ENCODE measurements around the gene ADH1A. TPM values are rescaled to one million over a fixed set of nuclear protein-coding genes. Genes with fewer than 3 reads are reported as not detected.
"Not testable (repeated sequence)": the region's sequence is repeated elsewhere in the genome, so short reads cannot be mapped to it uniquely, and the experiment has no call there.

ADH1A gene
- total RNA-seq, 4 donors from 2014 or later: 0.59 to 2.6 (median 1.8) TPM; not detected in 1

DNA sequence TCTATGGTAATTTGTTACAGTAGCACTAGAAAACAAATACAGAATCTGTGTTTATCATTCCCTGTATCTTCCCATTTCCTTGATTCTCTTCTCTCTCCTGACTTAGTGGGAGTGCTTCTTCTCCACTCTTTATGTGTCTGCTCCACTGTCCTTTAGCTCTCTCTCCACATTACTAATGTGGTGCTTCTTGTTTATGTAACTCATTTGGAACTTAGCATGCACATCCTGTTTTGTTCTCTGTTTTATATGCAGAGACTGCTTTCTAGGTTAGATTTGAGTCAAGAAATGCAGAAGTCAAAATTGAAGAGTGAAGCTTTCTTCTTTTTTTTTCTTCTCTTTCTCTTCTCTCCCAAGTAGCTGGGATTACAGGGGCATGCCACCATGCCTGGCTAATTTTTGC lies 25.9 kb downstream of the ADH1A start:
- no peaks in the 10 kb centered on the region for H3K4me1 ChIP-seq
- H3K36me3 ChIP-seq: peaks cover 0 to 3% (median 0%) of the 10 kb centered on the region in 3 donors
- H3K27ac ChIP-seq: no peak overlapping the region
- H3K9me3 ChIP-seq: peaks cover 0 to 14% (median 0%) of the 10 kb centered on the region in 4 donors
- DNase-seq (ENCODE audit: low spot score in 2 of 2): no peak
- H3K4me3 ChIP-seq: no peak overlapping the region
- TF ChIP-seq EP300 (IDR thresholded peaks at IDR 0.05) (no peak), POLR2A (IDR thresholded peaks at IDR 0.05) (no peak)
- TF ChIP-seq, protein P1, sequence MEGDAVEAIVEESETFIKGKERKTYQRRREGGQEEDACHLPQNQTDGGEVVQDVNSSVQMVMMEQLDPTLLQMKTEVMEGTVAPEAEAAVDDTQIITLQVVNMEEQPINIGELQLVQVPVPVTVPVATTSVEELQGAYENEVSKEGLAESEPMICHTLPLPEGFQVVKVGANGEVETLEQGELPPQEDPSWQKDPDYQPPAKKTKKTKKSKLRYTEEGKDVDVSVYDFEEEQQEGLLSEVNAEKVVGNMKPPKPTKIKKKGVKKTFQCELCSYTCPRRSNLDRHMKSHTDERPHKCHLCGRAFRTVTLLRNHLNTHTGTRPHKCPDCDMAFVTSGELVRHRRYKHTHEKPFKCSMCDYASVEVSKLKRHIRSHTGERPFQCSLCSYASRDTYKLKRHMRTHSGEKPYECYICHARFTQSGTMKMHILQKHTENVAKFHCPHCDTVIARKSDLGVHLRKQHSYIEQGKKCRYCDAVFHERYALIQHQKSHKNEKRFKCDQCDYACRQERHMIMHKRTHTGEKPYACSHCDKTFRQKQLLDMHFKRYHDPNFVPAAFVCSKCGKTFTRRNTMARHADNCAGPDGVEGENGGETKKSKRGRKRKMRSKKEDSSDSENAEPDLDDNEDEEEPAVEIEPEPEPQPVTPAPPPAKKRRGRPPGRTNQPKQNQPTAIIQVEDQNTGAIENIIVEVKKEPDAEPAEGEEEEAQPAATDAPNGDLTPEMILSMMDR (IDR thresholded peaks at IDR 0.05): no peak
- H3K27me3 ChIP-seq: no peaks in the 10 kb centered on the region

DNA sequence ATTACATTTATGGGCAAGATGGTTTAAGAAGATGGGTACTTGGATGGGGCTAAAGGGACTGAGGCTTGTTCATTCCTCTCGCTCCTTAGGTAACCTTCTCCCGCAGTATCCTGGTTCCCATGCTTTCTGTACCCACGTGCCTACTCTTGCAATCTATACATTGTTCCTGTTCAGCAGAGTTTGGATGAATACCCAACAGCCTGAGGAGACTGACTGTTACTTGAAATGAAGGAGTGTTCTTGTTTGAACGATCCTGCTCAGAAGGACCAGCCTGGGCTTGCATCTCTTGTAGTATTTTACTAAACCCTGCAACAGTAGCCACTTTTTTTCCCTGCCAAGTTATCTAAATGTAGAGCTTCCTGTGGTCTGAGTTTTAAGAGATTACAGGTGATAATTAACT lies 38.0 kb downstream of the ADH1A start:
- H3K4me1 ChIP-seq: no peaks in the 10 kb centered on the region
- H3K27ac ChIP-seq: no peak overlapping the region
- DNase-seq (ENCODE audit: low spot score in 2 of 2): no peak
- no peaks in the 10 kb centered on the region for H3K36me3 ChIP-seq
- no peak overlapping the region for H3K4me3 ChIP-seq
- TF ChIP-seq EP300 (IDR thresholded peaks at IDR 0.05) (no peak), POLR2A (IDR thresholded peaks at IDR 0.05) (no peak)
- TF ChIP-seq, protein P1 (IDR thresholded peaks at IDR 0.05): no peak
- no peaks in the 10 kb centered on the region for H3K9me3 ChIP-seq
- no peaks in the 10 kb centered on the region for H3K27me3 ChIP-seq
- 87% methylated on average over 4 of the region's 4 CpGs for WGBS, 2 donors

DNA sequence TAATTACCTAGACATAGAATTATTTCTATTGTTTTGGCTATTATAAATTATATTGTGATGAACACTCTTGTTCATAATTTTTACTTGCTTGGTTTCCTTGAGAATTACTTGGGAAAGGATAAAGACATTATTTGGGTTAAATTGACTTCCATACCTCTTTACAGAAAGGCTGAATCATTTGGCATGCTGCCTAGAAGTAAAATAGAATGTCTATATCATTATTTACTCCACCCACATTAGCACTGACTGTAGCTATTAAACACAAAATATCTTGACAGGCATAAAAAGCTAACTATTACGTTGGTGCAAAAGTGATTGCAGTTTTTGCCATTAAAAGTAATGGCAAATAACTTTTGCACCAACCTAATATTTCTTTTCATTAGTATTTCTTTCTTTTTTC lies 42.1 kb downstream of the ADH1A start:
- Histone ChIP-seq H3K4me3 (no peak overlapping the region), H3K27me3 (no peaks in the 10 kb centered on the region), H3K4me1 (no peaks in the 10 kb centered on the region), H3K9me3 (peaks cover 0 to 28% (median 5%) of the 10 kb centered on the region in 4 donors), H3K36me3 (no peaks in the 10 kb centered on the region), H3K27ac (no peak overlapping the region)
- 79 to 90% methylated on average over 1 of the region's 1 CpG for WGBS, 2 donors
- no peak for DNase-seq (ENCODE audit: low spot score in 2 of 2)
- TF ChIP-seq EP300 (IDR thresholded peaks at IDR 0.05): no peak
- TF ChIP-seq POLR2A (IDR thresholded peaks at IDR 0.05): no peak

DNA sequence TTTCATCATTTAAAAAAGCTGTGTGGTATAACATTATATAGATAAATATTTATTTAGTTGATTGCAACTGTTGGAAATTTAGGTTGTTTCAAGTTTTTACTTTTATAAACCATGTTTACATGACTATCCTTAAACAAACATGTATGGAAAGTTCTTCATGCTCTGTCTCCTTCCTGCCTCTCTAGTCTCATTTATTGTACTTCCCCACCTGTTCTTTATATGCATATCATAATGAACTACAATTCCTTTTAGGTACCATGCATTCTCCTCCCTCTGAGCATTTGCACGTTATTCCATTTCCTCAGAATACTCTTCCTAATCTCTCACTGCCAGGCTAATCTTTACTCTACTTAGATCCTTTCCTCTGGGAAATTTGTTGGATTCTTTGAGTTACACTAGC lies 54.8 kb downstream of the ADH1A start:
- H3K27me3 ChIP-seq: no peaks in the 10 kb centered on the region
- H3K27ac ChIP-seq: no peak overlapping the region
- TF ChIP-seq, protein P1 (IDR thresholded peaks at IDR 0.05): no peak
- TF ChIP-seq EP300 (IDR thresholded peaks at IDR 0.05) (no peak), POLR2A (IDR thresholded peaks at IDR 0.05) (no peak)
- H3K4me3 ChIP-seq: no peak overlapping the region
- H3K36me3 ChIP-seq: no peaks in the 10 kb centered on the region
- peaks cover 0 to 28% (median 0%) of the 10 kb centered on the region in 4 donors for H3K9me3 ChIP-seq
- 67 to 83% methylated on average over 1 of the region's 1 CpG for WGBS, 2 donors
- DNase-seq (ENCODE audit: low spot score in 2 of 2): no peak
- peaks cover 0 to 5% (median 0%) of the 10 kb centered on the region in 4 donors for H3K4me1 ChIP-seq

DNA sequence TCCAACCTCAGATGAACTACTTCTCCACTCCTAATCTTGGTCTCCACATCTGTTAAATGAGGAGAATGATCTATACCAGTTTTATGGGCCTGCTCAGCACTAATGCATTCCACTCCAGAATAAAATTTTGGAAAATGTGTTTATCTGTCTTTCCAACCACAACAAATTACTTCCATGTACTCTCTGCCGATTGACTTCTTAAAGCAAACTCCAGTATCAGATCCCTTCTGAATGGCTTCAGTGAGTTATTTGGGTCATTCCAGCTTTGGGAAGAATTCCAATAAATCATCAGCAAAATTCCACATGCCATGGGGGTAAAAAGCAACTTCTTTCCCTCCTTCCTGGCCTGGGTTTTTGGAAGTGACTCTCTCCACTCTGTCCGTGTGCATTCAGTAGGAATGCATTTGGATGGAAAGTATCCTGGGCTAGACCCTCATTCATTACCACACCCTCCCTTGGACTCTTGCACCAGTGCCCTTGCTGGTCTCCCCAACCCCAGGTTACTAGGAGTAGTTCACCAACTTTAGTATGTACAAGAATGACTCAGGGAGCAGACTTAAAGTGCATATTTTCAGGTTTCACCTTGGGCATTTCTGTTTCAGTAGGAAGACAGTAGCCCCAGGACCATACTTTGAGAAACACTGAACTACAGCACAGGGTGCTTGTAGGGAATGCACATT lies 56.3 kb downstream of the ADH1A start:
- no peak overlapping the region for H3K4me3 ChIP-seq
- H3K36me3 ChIP-seq: no peaks in the 10 kb centered on the region
- H3K4me1 ChIP-seq: peaks cover 0 to 5% (median 0%) of the 10 kb centered on the region in 4 donors
- H3K27ac ChIP-seq: no peak overlapping the region
- WGBS, 2 donors: 37 to 38% methylated on average over 2 of the region's 2 CpGs
- TF ChIP-seq POLR2A (IDR thresholded peaks at IDR 0.05) (no peak), EP300 (IDR thresholded peaks at IDR 0.05) (no peak)
- TF ChIP-seq, protein P1 (IDR thresholded peaks at IDR 0.05): no peak
- H3K9me3 ChIP-seq: peaks cover 0 to 31% (median 0%) of the 10 kb centered on the region in 4 donors
- H3K27me3 ChIP-seq: no peaks in the 10 kb centered on the region
- no peak for DNase-seq (ENCODE audit: low spot score in 2 of 2)

DNA sequence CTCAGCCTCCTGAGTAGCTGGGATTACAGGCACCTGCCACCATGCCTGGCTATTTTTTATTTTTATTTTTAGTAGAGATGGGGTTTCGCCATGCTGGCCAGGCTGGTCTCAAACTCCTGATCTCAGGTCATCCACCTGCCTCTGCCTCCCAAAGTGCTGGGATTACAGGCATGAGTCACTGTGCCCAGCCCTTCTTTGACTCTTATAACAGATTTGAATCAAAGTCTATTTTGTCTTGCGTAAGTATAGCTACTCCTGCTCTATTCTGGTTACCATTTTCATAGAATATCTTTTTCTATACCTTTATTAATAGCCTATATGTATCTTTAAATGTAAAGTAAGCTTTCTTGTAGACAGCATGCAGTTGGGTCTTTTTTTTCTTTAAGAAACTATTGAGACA lies 57.4 kb downstream of the ADH1A start:
- not testable (repeated sequence) for H3K27ac ChIP-seq; H3K4me1 ChIP-seq; DNase-seq (ENCODE audit: low spot score in 2 of 2); H3K27me3 ChIP-seq; H3K36me3 ChIP-seq; H3K4me3 ChIP-seq
- 93 to 97% methylated on average over 2 of the region's 2 CpGs for WGBS, 2 donors
- peaks cover 0 to 24% (median 0%) of the 10 kb centered on the region in 4 donors for H3K9me3 ChIP-seq

DNA sequence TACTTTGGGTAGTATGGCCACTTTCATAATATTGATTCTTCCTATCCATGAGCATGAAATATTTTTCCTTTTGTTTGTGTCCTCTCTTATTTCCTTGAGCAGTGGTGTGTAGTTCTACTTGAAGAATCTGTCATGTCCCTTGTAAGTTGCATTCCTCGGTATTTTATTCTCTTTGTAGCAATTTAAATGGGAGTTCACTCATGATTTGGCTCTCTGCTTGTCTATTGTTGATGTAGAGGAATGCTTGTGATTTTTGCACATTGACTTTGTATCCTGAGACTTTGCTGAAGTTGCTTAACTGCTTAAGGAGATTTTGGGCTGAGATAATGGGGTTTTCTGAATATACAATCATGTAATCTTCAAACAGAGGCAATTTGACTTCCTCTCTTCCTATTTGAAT lies 62.1 kb downstream of the ADH1A start:
- H3K4me3 ChIP-seq; H3K4me1 ChIP-seq; DNase-seq (ENCODE audit: low spot score in 2 of 2); H3K36me3 ChIP-seq; H3K27ac ChIP-seq; H3K27me3 ChIP-seq: not testable (repeated sequence)
- peaks cover 0 to 24% (median 0%) of the 10 kb centered on the region in 4 donors for H3K9me3 ChIP-seq
- WGBS, 2 donors: 71 to 77% methylated on average over 1 of the region's 1 CpG

DNA sequence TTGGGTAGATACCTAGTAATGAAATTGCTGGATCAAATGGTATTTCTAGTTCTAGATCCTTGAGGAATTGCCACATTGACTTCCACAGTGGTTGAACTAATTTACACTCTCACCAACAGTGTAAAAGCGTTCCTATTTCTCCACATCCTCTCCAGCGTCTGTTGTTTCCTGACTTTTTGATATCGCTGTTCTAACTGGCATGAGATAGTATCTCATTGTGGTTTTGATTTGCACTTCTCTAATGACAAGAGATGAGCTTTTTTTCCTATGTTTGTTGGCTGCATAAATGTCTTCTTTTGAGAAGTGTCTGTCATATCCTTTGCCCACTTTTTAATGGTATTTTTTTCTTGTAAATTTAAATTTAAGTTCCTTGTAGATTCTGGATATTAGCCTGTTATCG lies 63.1 kb downstream of the ADH1A start:
- H3K27me3 ChIP-seq; H3K27ac ChIP-seq; H3K4me1 ChIP-seq; H3K36me3 ChIP-seq; DNase-seq (ENCODE audit: low spot score in 2 of 2); H3K4me3 ChIP-seq: not testable (repeated sequence)
- peaks cover 0 to 24% (median 0%) of the 10 kb centered on the region in 4 donors for H3K9me3 ChIP-seq
- 90 to 92% methylated on average over 4 of the region's 4 CpGs for WGBS, 2 donors

Data from tibial nerve (tissue), 4 donors.